Breast epithelium (tissue), 4 donors: ENCODE measurements around the gene CNNM4. TPM values are rescaled to one million over a fixed set of nuclear protein-coding genes. Genes with fewer than 3 reads are reported as not detected.

ENCODE experiments used
- DNase-seq, 2 donors: peaks; one replicate each; pipeline ENCODE4 v3.0.0-alpha.2; 2019; ENCODE audit warnings: low spot score in 2 of 2
- H3K27ac ChIP-seq, 2 donors: fragments of 200-600 bp; sonication (generic) in 1 of 2; one replicate each; pipeline ENCODE4 v1.5.1; 2016 to 2019; ENCODE audit warnings: mild to moderate bottlenecking in 1 of 2
- H3K27me3 ChIP-seq, 2 donors: fragments of 200-600 bp; sonication (generic) in 1 of 2; one replicate each; pipeline versions ENCODE4 v1.5.1 to v1.6.0; 2017 to 2019; ENCODE audit warnings: control low read depth in 1 of 2, mild to moderate bottlenecking in 1 of 2
- H3K36me3 ChIP-seq: fragments of 200-600 bp; one replicate; pipeline ENCODE4 v1.5.1; 2019
- H3K4me1 ChIP-seq, 2 donors: fragments of 200-600 bp; sonication (generic); one replicate each; pipeline ENCODE4 v1.5.1; 2016 to 2019; ENCODE audit warnings: control low read depth in 1 of 2
- H3K4me3 ChIP-seq, 3 donors: fragments of 200-600 bp; sonication (generic); 1 replicate in 2 of 3; 2 replicates in 1 of 3; pipeline ENCODE4 v1.5.1; 2016 to 2019; ENCODE audit warnings: mild to moderate bottlenecking in 3 of 3, moderate library complexity in 2 of 3
- H3K9me3 ChIP-seq, 2 donors: fragments of 200-600 bp; sonication (generic) in 1 of 2; one replicate each; pipeline ENCODE4 v1.5.1; 2016 to 2019; ENCODE audit warnings: control low read depth in 1 of 2
- CTCF ChIP-seq, 3 donors: fragments of 450-650 bp; IDR thresholded peaks; one replicate each; pipeline ENCODE4 v1.5.1; 2016 to 2017; ENCODE audit warnings: antibody characterized with exemption in 3 of 3, mild to moderate bottlenecking in 3 of 3, moderate library complexity in 3 of 3
- POLR2A ChIP-seq: fragments of 450-650 bp; IDR thresholded peaks from one replicate; pipeline ENCODE4 v1.6.1; 2016; ENCODE audit warnings: antibody characterized with exemption, mild to moderate bottlenecking, moderate library complexity
- POLR2AphosphoS5 ChIP-seq, 3 donors: sonication (generic); formaldehyde crosslinking; IDR thresholded peaks; one replicate each; pipeline ENCODE4 v1.6.1; 2017; ENCODE audit warnings: antibody characterized with exemption in 3 of 3
- intact Hi-C: fragments of 100-400 bp; cut with DNase I; formaldehyde crosslinking; loops from one replicate; pipeline ENCODE4 v1.15.1; 2023; ENCODE audit warnings: low total_unique reads
- total RNA-seq, 3 donors: library from RNA; depleted of rRNA; stranded (reverse); fragments of >200 nt; gene quantifications; one replicate each; pipeline ENCODE4 v1.1.0, GENCODE V29; 2016

The CNNM4 gene
- total RNA-seq, 3 donors from 2014 or later: 2.7 to 12.1 (median 9.5) TPM

- peak overlapping the region; percentile 79 to 80 for H3K27ac ChIP-seq
These were observed 3.0 kb downstream of the CNNM4 start for GRCh38 chr2:96763511-96764252.

GRCh38 chr2:96764253-96764637, 3.5 kb downstream of the CNNM4 start:
- H3K27me3 ChIP-seq: no peaks in the 10 kb centered on the region
- H3K27ac ChIP-seq: peak overlapping the region; percentile 79 to 80
- H3K9me3 ChIP-seq: no peaks in the 10 kb centered on the region
- TF ChIP-seq POLR2A (no peak), CTCF (IDR thresholded peaks at IDR 0.05) (no peak), POLR2AphosphoS5 (IDR thresholded peaks at IDR 0.05) (no peak)
- peaks cover 6 to 15% of the 10 kb centered on the region in 2 donors for H3K4me1 ChIP-seq
- H3K4me3 ChIP-seq: peak overlapping the region in 2 of 3 donors; percentile 72 to 93
- peak in 1 of 2 donors; percentile 38 for DNase-seq
- no peaks in the 10 kb centered on the region for H3K36me3 ChIP-seq
- intact Hi-C loops: no loop called here

More at GRCh38 chr2:96763511-96764252, 3.0 kb downstream of the CNNM4 start:
- Histone ChIP-seq H3K4me3 (peak overlapping the region; percentile 15 to 93 (median 72)), H3K36me3 (no peaks in the 10 kb centered on the region), H3K9me3 (no peaks in the 10 kb centered on the region), H3K27me3 (no peaks in the 10 kb centered on the region), H3K4me1 (peaks cover 6 to 15% of the 10 kb centered on the region in 2 donors)
- TF ChIP-seq POLR2A (no peak), CTCF (IDR thresholded peaks at IDR 0.05) (peak in 2 of 3 donors; percentile 7 to 26)
- intact Hi-C loops: no loop called here
- DNase-seq: no peak

GRCh38 chr2:96767135-96767871, 6.6 kb downstream of the CNNM4 start:
- no peak for DNase-seq
- H3K9me3 ChIP-seq: no peaks in the 10 kb centered on the region
- no peak overlapping the region for H3K27ac ChIP-seq
- TF ChIP-seq POLR2A: no peak
- TF ChIP-seq CTCF (IDR thresholded peaks at IDR 0.05): no peak
- no peak for TF ChIP-seq POLR2AphosphoS5 (IDR thresholded peaks at IDR 0.05)
- no peak overlapping the region for H3K4me3 ChIP-seq
- H3K36me3 ChIP-seq: no peaks in the 10 kb centered on the region
- H3K4me1 ChIP-seq: peaks cover 0 to 23% of the 10 kb centered on the region in 2 donors
- H3K27me3 ChIP-seq: no peaks in the 10 kb centered on the region
- intact Hi-C loops: no loop called here

- Histone ChIP-seq H3K9me3 (no peaks in the 10 kb centered on the region), H3K4me1 (peaks cover 0 to 24% of the 10 kb centered on the region in 2 donors), H3K27me3 (no peaks in the 10 kb centered on the region), H3K27ac (no peak overlapping the region), H3K4me3 (no peak overlapping the region), H3K36me3 (no peaks in the 10 kb centered on the region)
- no peak for DNase-seq
- no peak for TF ChIP-seq CTCF (IDR thresholded peaks at IDR 0.05)
- no peak for TF ChIP-seq POLR2AphosphoS5 (IDR thresholded peaks at IDR 0.05)
- TF ChIP-seq POLR2A: no peak
- intact Hi-C loops: no loop called here
These were observed 7.4 kb downstream of the CNNM4 start for GRCh38 chr2:96768083-96768561.

- no peak for TF ChIP-seq POLR2AphosphoS5 (IDR thresholded peaks at IDR 0.05)
- TF ChIP-seq POLR2A: no peak
- no peak for TF ChIP-seq CTCF (IDR thresholded peaks at IDR 0.05)
- H3K27ac ChIP-seq: peak overlapping the region in 1 of 2 donors; percentile 55
- H3K4me1 ChIP-seq: peaks cover 0 to 19% of the 10 kb centered on the region in 2 donors
- H3K4me3 ChIP-seq: no peak overlapping the region
- no peaks in the 10 kb centered on the region for H3K9me3 ChIP-seq
- no peaks in the 10 kb centered on the region for H3K27me3 ChIP-seq
- intact Hi-C loops: loop anchor here (5.0 kb wide), 1 partner anchor 192 kb away; no protein-coding TSS in a partner anchor
- DNase-seq: peak; percentile 81 to 84
- H3K36me3 ChIP-seq: no peaks in the 10 kb centered on the region
These were observed 9.1 kb downstream of the CNNM4 start for GRCh38 chr2:96769814-96770213.
